Trophoblast cell (in vitro differentiated cells and primary cell): ENCODE measurements around the gene PTPRN2.

Source experiments
- DNase-seq, 2 donors: peaks; one replicate each; pipeline ENCODE4 v3.0.0-alpha.2; 2016
- H2AFZ ChIP-seq: 2 replicates; pipeline ENCODE4 v1.6.1; 2013; ENCODE audit warnings: low read length, moderate library complexity, mild to moderate bottlenecking; ENCODE audit not compliant: insufficient read depth, poor library complexity
- H2AK5ac ChIP-seq: 2 replicates; pipeline ENCODE4 v1.6.1; 2013; ENCODE audit warnings: mild to moderate bottlenecking, low read length
- H2BK120ac ChIP-seq: 2 replicates; pipeline ENCODE4 v1.6.1; 2013; ENCODE audit warnings: low read length, mild to moderate bottlenecking, moderate library complexity; ENCODE audit not compliant: insufficient read depth, poor library complexity
- H2BK12ac ChIP-seq: 2 replicates; pipeline ENCODE4 v1.6.1; 2013; ENCODE audit warnings: mild to moderate bottlenecking, low read length, moderate library complexity
- H2BK5ac ChIP-seq: 2 replicates; pipeline ENCODE4 v1.6.1; 2013; ENCODE audit warnings: low read length, low read depth, moderate library complexity, mild to moderate bottlenecking; ENCODE audit not compliant: poor library complexity
- H3K14ac ChIP-seq: 2 replicates; pipeline ENCODE4 v1.6.1; 2013; ENCODE audit warnings: mild to moderate bottlenecking, low read length
- H3K18ac ChIP-seq: 2 replicates; pipeline ENCODE4 v1.6.1; 2013; ENCODE audit warnings: mild to moderate bottlenecking, low read length
- H3K23ac ChIP-seq: 2 replicates; pipeline ENCODE4 v1.6.1; 2013; ENCODE audit warnings: low read length
- H3K27ac ChIP-seq: 2 replicates; pipeline ENCODE4 v1.5.1; 2013; ENCODE audit warnings: low read depth, mild to moderate bottlenecking, inconsistent platforms, low read length, moderate library complexity
- H3K27me3 ChIP-seq: 2 replicates; pipeline ENCODE4 v1.6.1; 2013; ENCODE audit warnings: inconsistent platforms, mild to moderate bottlenecking, low read length, moderate library complexity; ENCODE audit not compliant: insufficient read depth
- H3K36me3 ChIP-seq, 2 experiments: 1 replicate in 1 of 2; 2 replicates in 1 of 2; pipeline ENCODE4 v1.6.1; 2013; ENCODE audit warnings: low read length in 2 of 2, mild to moderate bottlenecking in 2 of 2, moderate library complexity in 1 of 2; ENCODE audit not compliant: insufficient read depth in 2 of 2, control insufficient read depth in 1 of 2
- H3K4ac ChIP-seq: 2 replicates; pipeline ENCODE4 v1.6.1; 2013; ENCODE audit warnings: low read depth, mild to moderate bottlenecking, low read length, moderate library complexity
- H3K4me1 ChIP-seq, 2 experiments: 1 replicate in 1 of 2; 2 replicates in 1 of 2; pipeline ENCODE4 v1.6.1; 2013; ENCODE audit warnings: low read length in 2 of 2, mild to moderate bottlenecking in 2 of 2, moderate library complexity in 1 of 2; ENCODE audit not compliant: insufficient read depth in 2 of 2, control insufficient read depth in 1 of 2
- H3K4me2 ChIP-seq: 2 replicates; pipeline ENCODE4 v1.6.1; 2013; ENCODE audit warnings: inconsistent platforms, mild to moderate bottlenecking, low read length, moderate library complexity
- H3K4me3 ChIP-seq: 2 replicates; pipeline ENCODE4 v1.5.1; 2013; ENCODE audit warnings: mild to moderate bottlenecking, low read depth, low read length, inconsistent platforms
- H3K79me1 ChIP-seq: one replicate; pipeline ENCODE4 v1.6.1; 2013; ENCODE audit warnings: low read length
- H3K79me2 ChIP-seq: 2 replicates; pipeline ENCODE4 v1.6.1; 2013; ENCODE audit warnings: low read length, mild to moderate bottlenecking; ENCODE audit not compliant: control insufficient read depth, insufficient read depth, poor library complexity
- H3K9ac ChIP-seq: 2 replicates; pipeline ENCODE4 v1.6.1; 2013; ENCODE audit warnings: mild to moderate bottlenecking, low read length
- H3K9me3 ChIP-seq: 2 replicates; pipeline ENCODE4 v1.6.1; 2013; ENCODE audit warnings: low read depth, mild to moderate bottlenecking, control low read depth, inconsistent platforms, low read length; ENCODE audit not compliant: insufficient read depth
- H4K12ac ChIP-seq: 2 replicates; pipeline ENCODE4 v1.6.1; 2013; ENCODE audit warnings: low read depth, mild to moderate bottlenecking, low read length, moderate library complexity
- H4K8ac ChIP-seq: 2 replicates; pipeline ENCODE4 v1.6.1; 2013; ENCODE audit warnings: low read depth, mild to moderate bottlenecking, low read length, moderate library complexity
- H4K91ac ChIP-seq: one replicate; pipeline ENCODE4 v1.6.1; 2013; ENCODE audit warnings: low read depth, mild to moderate bottlenecking, low read length, moderate library complexity
- whole genome bisulfite sequencing: extraction: QIAGEN DNeasy Blood & Tissue Kit; methylation state at CpG from one replicate; pipeline ENCODE4 v1.1.7; 2013; ENCODE audit warnings: missing lambda C conversion rate; ENCODE audit not compliant: insufficient read length, insufficient coverage; ENCODE audit errors: extremely low coverage; 5-methylcytosine and 5-hydroxymethylcytosine counted together

Gene PTPRN2

DNA sequence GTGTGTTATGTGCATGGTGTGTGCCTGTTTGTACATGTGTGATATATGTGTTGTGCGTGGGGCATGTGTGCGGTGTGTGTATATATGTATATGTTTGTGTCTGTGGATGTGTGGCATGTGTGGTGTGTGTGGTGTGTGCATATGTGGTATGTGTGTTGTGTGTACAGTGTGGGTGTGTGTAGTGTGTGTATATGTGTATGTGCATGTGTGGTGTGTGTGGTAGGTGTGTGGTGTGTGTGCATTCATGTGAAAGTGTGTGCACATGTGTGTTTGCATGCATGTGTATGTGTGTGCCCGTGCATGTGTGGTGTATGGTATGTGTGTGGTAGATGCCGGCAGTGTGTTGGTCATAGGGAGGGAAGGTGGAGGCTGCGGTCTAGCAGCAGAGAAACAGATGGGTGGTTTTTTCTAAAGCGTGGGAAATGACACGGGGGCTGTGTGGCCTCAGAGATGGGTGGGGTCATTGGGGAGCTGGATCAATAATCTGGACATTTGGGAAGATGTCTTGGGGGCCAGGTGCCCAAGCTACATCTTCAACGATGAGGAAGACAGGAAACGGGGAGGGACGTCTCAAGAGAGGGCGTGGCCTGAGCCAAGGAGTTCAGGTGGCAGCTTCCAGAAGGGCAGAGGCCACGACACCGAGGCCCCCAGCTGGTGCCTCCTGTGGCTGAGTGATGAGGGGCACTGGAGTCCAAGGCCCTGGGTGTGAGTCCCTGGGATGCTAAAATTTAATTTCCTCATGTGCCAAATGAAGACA, 769.5 kb downstream of the PTPRN2 start:
- Histone ChIP-seq H2BK120ac (no peak overlapping the region), H3K4ac (no peak overlapping the region), H3K4me3 (no peak overlapping the region), H2BK5ac (no peak overlapping the region), H3K27ac (no peak overlapping the region), H2AK5ac (no peak overlapping the region), H4K8ac (no peak overlapping the region), H4K12ac (no peak overlapping the region), H3K79me1 (no peaks in the 10 kb centered on the region), H3K18ac (no peak overlapping the region), H3K27me3 (no peaks in the 10 kb centered on the region), H3K79me2 (no peaks in the 10 kb centered on the region), H3K14ac (no peak overlapping the region), H3K36me3 (no peaks in the 10 kb centered on the region), H4K91ac (no peak overlapping the region), H3K9me3 (peaks cover 22% of the 10 kb centered on the region), H3K4me1 (no peaks in the 10 kb centered on the region), H3K9ac (peak overlapping the region; percentile 15), H2BK12ac (no peak overlapping the region), H3K4me2 (no peak overlapping the region), H2AFZ (no peak overlapping the region), H3K23ac (peak overlapping the region; percentile 77)
- no CpG with 5 or more reads among the region's 13 CpGs for WGBS
- DNase-seq = no peak

DNA sequence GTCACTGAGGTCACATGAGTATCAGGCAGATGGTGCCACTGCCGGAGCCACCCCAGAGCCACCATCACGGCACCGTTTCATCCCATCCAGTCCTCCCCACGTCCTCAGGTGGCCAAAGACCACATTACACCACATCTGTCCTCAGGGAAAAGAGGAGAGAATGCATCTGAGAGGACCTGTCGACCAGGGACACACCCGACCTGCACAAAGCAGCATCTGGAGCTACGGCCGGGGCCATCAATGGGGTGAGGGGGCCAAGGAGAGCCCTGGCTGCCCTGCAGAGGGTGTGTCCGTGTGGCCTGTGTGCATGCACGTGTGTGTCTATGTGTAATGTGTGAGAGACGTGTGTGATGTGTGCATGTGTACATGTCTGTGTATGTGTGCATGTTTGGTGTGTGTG, 770.2 kb downstream of the PTPRN2 start:
- WGBS = no CpG with 5 or more reads among the region's 11 CpGs
- Histone ChIP-seq H3K14ac (no peak overlapping the region), H2AFZ (no peak overlapping the region), H3K4ac (no peak overlapping the region), H4K12ac (no peak overlapping the region), H2AK5ac (no peak overlapping the region), H3K27ac (no peak overlapping the region), H3K9me3 (peaks cover 22% of the 10 kb centered on the region), H2BK5ac (no peak overlapping the region), H3K4me2 (no peak overlapping the region), H3K27me3 (no peaks in the 10 kb centered on the region), H3K23ac (no peak overlapping the region), H2BK12ac (no peak overlapping the region), H3K18ac (no peak overlapping the region), H3K4me1 (no peaks in the 10 kb centered on the region), H3K4me3 (no peak overlapping the region), H3K9ac (no peak overlapping the region), H3K36me3 (no peaks in the 10 kb centered on the region), H3K79me1 (no peaks in the 10 kb centered on the region), H4K91ac (no peak overlapping the region), H2BK120ac (no peak overlapping the region), H3K79me2 (no peaks in the 10 kb centered on the region), H4K8ac (no peak overlapping the region)
- DNase-seq = no peak

DNA sequence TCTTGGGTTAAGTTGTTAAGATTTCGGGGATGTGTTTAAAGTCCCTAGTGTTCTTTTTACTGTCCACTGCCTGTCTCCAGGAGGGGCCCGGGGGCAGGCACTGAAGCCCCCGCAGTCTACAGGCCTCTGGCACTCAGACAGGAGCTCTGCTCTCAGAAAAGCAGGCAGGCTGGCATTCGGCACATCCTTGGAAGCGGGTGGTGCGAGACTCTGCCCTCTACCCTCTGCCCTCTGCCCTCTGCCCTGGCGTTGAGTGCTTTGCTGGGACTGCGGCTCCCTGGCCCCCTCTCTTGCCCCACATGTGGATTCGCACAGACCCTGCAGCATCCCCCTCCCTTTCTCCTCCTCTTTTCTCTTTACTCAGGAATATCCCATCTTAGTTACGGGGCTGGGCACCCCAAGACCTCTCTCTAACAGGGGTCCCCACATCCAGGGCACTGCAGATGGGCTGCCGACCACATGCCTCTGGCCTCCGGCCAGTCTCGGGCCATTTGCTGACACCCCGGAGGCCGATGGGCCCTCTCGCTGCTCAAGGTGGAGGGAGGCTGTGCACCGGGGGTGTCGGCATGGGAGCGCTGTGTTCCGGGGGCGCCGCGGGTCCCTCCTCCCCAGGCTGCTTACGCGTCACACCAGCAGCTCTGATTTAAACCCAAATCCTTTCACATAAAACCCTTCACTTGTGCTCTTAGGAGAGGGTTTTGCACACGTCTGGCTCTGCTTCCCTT, 770.9 kb downstream of the PTPRN2 start:
- Histone ChIP-seq H3K4me3 (no peak overlapping the region), H2AFZ (no peak overlapping the region), H3K9ac (no peak overlapping the region), H4K91ac (no peak overlapping the region), H2AK5ac (no peak overlapping the region), H3K4me2 (no peak overlapping the region), H2BK5ac (no peak overlapping the region), H3K36me3 (no peaks in the 10 kb centered on the region), H3K27me3 (no peaks in the 10 kb centered on the region), H2BK120ac (no peak overlapping the region), H2BK12ac (no peak overlapping the region), H3K23ac (no peak overlapping the region), H3K9me3 (peaks cover 22% of the 10 kb centered on the region), H4K8ac (no peak overlapping the region), H3K18ac (no peak overlapping the region), H4K12ac (no peak overlapping the region), H3K79me1 (no peaks in the 10 kb centered on the region), H3K27ac (no peak overlapping the region), H3K79me2 (no peaks in the 10 kb centered on the region), H3K14ac (no peak overlapping the region), H3K4me1 (no peaks in the 10 kb centered on the region), H3K4ac (no peak overlapping the region)
- DNase-seq = no peak
- no CpG with 5 or more reads among the region's 26 CpGs for WGBS

- Histone ChIP-seq H3K79me1 (no peaks in the 10 kb centered on the region), H4K8ac (no peak overlapping the region), H3K9ac (no peak overlapping the region), H3K4me1 (no peaks in the 10 kb centered on the region), H2BK5ac (no peak overlapping the region), H2BK12ac (no peak overlapping the region), H2AFZ (no peak overlapping the region), H3K4ac (no peak overlapping the region), H3K27me3 (no peaks in the 10 kb centered on the region), H3K4me3 (no peak overlapping the region), H3K4me2 (no peak overlapping the region), H3K79me2 (no peaks in the 10 kb centered on the region), H3K9me3 (peaks cover 21% of the 10 kb centered on the region), H2BK120ac (no peak overlapping the region), H3K23ac (no peak overlapping the region), H3K27ac (no peak overlapping the region), H3K14ac (no peak overlapping the region), H3K36me3 (no peaks in the 10 kb centered on the region), H3K18ac (no peak overlapping the region), H4K91ac (no peak overlapping the region), H4K12ac (no peak overlapping the region), H2AK5ac (no peak overlapping the region)
- DNase-seq = no peak
- no CpG with 5 or more reads among the region's 12 CpGs for WGBS
Measured at GRCh38 chr7:157816086-157816485, 771.5 kb downstream of the PTPRN2 start.
